Mesenteric fat pad (tissue), 1 donor: ENCODE results near the gene ZBTB1. TPM values are rescaled to one million over a fixed set of nuclear protein-coding genes. Genes with fewer than 3 reads are reported as not detected.
"Not testable (repeated sequence)": the region's sequence is repeated elsewhere in the genome, so short reads cannot be mapped to it uniquely, and the experiment has no call there.

Experiments
- DNase-seq: peaks from one replicate; pipeline ENCODE4 v3.0.0-alpha.2; 2020; ENCODE audit warnings: low spot score
- total RNA-seq: library from RNA; stranded (reverse); fragmentation: NEBNext Ultra II Directional; extraction: Animal tissue kit (Norgen Biotek cat#: 25700); gene quantifications from one replicate; pipeline ENCODE4 v1.2.1, GENCODE V29; 2021
- donor health status: DM: yes; HTN: yes; CAD: no.

Gene ZBTB1
- total RNA-seq, 1 donor from 2014 or later = 35.5 TPM

- DNase-seq = no peak
These were observed 18.2 kb downstream of the ZBTB1 start for GRCh38 chr14:64522591-64523355.

DNA sequence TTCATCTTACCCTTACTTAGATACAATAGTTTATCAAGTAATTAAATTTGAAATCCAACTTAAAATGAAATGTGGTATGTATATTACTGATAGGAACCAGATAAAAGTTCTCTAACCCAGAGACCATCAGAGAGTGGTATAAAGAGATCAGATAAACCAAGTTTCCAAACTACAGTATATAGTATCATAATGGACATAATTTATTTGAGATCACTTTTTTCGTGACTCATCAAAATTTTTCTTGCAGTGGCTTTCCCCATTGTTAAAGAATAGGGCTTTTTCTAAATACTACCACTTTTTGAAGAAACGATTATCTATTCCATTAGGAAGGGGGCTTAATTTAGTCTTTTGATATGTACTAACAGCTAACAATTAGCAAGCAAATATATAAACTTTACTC, 20.8 kb downstream of the ZBTB1 start:
- DNase-seq = no peak

GRCh38 chr14:64531567-64531966, 27.0 kb downstream of the ZBTB1 start:
- no peak for DNase-seq

GRCh38 chr14:64536488-64537245, 32.1 kb downstream of the ZBTB1 start:
- no peak for DNase-seq

- DNase-seq = peak; percentile 98
These were observed 35.9 kb downstream of the ZBTB1 start, which contains the start of gene HSPA2 for GRCh38 chr14:64540208-64541202. TSS of gene HSPA2 (plus strand) at chr14:64540741. CDS start at chr14:64540850, 109 bp downstream.

GRCh38 chr14:64541261-64541971, 36.8 kb downstream of the ZBTB1 start:
- DNase-seq = no peak

- DNase-seq = no peak
These were observed 37.6 kb downstream of the ZBTB1 start for GRCh38 chr14:64541972-64542835.

DNA sequence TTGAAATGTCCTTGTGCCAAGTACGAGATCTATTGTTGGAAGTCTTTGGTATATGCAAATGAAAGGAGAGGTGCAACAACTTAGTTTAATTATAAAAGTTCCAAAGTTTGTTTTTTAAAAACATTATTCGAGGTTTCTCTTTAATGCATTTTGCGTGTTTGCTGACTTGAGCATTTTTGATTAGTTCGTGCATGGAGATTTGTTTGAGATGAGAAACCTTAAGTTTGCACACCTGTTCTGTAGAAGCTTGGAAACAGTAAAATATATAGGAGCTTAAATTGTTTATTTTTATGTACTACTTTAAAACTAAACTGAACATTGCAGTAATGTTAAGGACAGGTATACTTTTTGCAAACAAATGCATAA, 38.2 kb downstream of the ZBTB1 start:
- DNase-seq = no peak

DNA sequence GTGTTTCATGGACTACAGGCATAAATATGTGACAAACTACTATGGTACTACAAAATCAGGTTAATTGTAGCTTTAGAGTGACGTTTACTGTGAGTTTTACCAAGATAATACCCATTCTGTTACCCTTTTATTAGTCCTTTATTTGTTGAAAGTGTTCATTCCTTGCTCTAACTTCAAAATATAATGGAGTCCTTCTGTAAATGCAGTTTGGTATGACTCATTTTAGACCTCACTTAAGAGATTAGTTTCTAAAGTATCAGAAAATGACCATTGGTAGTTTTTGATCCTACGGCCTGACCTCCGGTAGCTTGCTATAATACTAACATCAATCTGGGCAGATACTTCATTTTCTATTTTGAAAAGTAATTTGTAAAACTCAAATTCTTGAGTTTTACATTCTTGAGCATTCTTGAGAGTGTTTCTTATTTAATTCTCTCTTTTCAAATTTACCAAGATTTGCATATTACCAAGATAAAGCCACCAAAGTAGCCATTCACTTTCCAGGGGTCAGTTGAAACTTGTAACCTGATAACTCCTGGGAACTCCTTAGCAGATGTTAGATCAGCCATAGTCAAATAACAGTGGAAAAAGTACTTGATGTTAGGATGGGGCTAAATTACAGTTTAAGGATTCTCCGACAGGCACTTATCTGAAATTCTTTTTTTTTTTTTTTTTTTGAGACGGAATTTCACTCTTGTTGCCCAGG, 40.2 kb downstream of the ZBTB1 start:
- no peak for DNase-seq

DNA sequence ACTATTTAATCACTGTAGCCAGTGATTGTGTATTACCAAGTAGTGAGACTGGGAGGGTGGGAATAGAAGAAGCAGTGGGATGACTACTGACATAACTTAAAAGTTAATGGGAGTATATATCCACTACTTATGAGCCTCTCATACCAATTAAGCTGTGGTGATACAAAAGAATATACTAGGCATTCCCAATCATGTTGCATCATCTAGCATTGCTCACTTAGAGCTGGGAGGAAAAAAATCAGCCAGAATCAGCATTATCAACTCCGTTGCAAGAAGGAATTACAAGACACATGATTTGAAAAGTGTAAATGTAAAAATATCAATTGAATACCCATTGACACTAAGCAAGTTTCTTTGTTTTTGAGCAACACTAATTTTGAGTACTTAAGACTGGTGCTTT, 44.4 kb downstream of the ZBTB1 start:
- no peak for DNase-seq

- DNase-seq = no peak
These were observed 45.4 kb downstream of the ZBTB1 start, which contains the start of gene PPP1R36 for GRCh38 chr14:64549791-64550620. TSS of gene PPP1R36 (plus strand) at chr14:64549961. CDS start at chr14:64549998, 37 bp downstream.

DNA sequence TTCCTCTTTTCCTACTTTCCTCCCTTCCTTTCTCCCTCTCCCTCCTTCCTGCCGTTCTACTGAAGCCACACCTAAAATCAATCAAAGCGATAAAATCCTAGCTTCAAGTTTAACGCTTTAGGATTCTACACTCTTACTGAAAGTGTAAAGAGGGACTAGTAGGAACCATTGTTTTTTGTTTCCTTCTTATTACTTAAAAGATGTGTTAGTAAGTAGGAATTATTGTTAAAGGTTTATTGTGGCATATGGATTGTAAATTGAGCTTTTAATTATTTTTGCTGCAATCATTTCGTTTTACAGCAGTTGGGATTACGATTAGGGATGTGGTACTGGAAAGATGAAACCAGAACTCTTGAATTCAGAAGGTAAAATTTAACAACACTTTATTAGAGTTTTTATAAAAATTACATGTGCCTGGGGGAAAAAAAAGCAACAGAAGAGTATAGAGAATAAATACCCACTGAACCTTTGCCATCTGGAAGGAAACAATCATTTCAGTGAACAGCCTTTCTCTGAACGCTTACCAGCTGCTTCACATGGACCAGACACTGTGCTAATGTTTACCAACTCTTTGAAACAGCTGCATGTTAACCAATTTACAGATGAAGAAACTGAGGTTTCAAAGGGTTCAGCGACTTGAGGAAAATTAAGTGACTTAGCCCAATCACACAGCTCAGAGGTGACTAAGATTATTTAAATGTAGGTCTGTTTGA, 46.2 kb downstream of the ZBTB1 start:
- DNase-seq = no peak

DNA sequence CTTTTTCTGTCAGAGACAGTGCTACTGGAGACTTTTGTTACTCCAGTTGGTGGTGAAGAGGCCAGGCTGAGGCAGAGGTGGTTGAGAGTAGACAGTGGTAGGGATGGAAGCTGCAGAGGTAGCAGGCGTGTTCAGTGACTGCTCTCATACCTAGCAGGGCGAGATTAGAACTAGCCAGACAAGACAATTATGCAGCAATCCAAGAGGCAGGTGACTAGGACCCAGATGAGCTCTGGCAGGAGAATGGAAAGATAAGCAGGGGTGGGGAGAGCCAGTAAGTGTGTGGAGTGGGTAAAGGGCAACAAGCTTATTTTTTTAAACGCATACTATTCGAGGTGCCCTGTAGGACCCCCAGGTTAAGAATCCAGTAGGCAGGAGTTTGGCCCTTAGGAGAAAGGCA, 50.0 kb downstream of the ZBTB1 start:
- DNase-seq = no peak

DNA sequence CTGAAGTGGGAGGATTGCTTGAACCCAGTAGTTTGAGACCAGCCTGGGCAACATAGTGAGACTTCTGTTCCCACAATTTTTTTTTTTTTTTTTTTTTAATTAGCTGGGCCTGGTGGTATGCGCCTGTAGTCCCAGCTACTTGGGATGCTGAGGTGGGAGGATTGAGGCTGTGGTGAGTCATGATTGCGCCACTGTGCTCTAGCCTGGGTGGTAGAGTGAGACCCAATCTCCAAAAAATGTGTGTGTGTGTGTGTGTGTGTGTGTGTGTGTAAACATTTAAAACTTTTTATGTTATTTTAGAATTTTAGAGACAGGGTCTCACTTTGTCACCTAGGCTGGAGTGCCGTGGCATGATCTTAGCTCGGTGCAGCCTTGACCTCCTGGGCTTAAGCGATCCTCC, 52.0 kb downstream of the ZBTB1 start:
- DNase-seq = no peak

DNA sequence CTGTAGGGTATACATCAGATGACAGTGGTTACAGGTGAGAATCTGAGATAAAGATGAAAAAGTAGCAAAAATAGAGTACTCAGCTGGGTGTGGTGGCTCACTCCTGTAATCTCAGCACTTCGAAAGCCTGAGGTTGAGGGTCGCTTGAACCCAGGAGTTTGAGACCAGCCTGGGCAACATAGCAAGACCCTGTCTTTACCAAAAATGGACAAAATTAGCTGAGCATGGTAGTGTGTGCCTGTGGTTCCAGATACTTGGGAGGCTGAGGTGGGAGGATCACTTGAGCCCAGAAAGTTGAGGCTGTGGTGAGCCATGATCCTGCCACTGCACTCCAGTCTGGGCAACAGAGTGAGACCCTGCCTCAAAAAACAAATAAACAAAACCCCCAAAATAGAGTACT, 53.6 kb downstream of the ZBTB1 start:
- DNase-seq = not testable (repeated sequence)

DNA sequence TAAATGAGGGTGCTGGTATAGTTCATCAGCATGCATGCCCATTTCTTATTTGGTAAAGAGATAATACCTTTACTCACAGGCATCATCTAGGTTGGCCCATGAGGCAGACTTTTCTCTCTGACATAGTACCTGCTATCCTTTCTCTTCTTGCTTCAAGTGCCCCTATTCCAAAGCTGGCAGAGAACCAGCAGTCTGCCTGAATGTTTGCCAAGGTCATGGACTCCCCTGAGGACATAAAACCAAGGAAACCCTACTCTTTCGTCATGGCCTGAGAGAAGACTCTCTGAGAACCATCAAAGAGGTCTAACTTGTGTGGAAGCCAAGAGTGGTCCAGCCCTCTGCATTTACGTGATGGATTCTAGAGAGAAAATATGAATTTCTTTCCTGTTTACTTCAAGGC, 57.1 kb downstream of the ZBTB1 start:
- no peak for DNase-seq

- DNase-seq = no peak
These were observed 57.9 kb downstream of the ZBTB1 start for GRCh38 chr14:64562436-64562835.
